ENCODE results near the gene PCMT1. TPM values are rescaled to one million over a fixed set of nuclear protein-coding genes. Genes with fewer than 3 reads are reported as not detected.

Gene PCMT1
- total RNA-seq, 1 experiment from 2014 or later = 118 TPM

DNA sequence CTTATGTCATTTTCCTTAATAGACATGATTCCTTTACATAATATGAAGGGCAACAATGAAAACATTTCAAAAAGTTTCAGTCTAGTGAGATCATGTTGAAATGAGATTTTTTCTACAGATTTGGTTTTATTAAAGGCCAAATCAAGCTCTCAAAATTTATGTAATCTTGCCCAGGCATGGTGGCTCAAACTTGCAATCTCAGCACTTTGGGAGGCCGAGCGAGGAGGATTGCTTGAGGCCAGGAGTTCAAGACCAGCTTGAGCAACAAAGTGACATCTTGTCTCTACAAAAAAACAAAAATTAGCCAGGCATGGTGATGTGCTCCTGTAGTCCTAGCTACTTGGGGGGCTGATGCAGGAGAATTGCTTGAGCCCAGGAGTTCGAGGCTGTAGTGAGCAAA lies 63.8 kb downstream of the PCMT1 start:
- Mint-ChIP-seq H3K4me1 (ENCODE audit: low read depth, unreplicated experiment) (no peaks in the 10 kb centered on the region), H3K27me3 (ENCODE audit: insufficient read depth, unreplicated experiment) (no peaks in the 10 kb centered on the region), H3K36me3 (ENCODE audit: insufficient read depth, unreplicated experiment) (peaks cover 27% of the 10 kb centered on the region), H3K4me3 (ENCODE audit: unreplicated experiment) (no peak overlapping the region), H3K27ac (ENCODE audit: unreplicated experiment) (no peak overlapping the region), H3K9me3 (ENCODE audit: unreplicated experiment) (no peaks in the 10 kb centered on the region)
- Histone ChIP-seq H3K36me3 (ENCODE audit: control insufficient read depth, insufficient read depth, low read length) (no peaks in the 10 kb centered on the region), H3K4me3 (ENCODE audit: low read depth, low read length) (no peak overlapping the region), H3K27me3 (replicated peaks; ENCODE audit: control insufficient read depth, insufficient read depth, low read length) (no peaks in the 10 kb centered on the region), H3K4me1 (no peaks in the 10 kb centered on the region), H3K9me3 (no peaks in the 10 kb centered on the region)
- POLR2A ChIA-PET = no interaction called here
- TF ChIP-seq, protein P1, sequence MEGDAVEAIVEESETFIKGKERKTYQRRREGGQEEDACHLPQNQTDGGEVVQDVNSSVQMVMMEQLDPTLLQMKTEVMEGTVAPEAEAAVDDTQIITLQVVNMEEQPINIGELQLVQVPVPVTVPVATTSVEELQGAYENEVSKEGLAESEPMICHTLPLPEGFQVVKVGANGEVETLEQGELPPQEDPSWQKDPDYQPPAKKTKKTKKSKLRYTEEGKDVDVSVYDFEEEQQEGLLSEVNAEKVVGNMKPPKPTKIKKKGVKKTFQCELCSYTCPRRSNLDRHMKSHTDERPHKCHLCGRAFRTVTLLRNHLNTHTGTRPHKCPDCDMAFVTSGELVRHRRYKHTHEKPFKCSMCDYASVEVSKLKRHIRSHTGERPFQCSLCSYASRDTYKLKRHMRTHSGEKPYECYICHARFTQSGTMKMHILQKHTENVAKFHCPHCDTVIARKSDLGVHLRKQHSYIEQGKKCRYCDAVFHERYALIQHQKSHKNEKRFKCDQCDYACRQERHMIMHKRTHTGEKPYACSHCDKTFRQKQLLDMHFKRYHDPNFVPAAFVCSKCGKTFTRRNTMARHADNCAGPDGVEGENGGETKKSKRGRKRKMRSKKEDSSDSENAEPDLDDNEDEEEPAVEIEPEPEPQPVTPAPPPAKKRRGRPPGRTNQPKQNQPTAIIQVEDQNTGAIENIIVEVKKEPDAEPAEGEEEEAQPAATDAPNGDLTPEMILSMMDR (IDR thresholded peaks at IDR 0.05; ENCODE audit: insufficient read depth in 1 of 2, low read depth in 1 of 2, low read length in 1 of 2, severe bottlenecking in 1 of 2, unreplicated experiment in 1 of 2) = no peak
- no TSS peak for BruUV-seq (replicated peaks)
- CTCF ChIA-PET = no interaction called here
- intact Hi-C loops (cut with micrococcal nuclease; ENCODE audit: unreplicated experiment) = no loop called here
- no peak for DNase-seq

DNA sequence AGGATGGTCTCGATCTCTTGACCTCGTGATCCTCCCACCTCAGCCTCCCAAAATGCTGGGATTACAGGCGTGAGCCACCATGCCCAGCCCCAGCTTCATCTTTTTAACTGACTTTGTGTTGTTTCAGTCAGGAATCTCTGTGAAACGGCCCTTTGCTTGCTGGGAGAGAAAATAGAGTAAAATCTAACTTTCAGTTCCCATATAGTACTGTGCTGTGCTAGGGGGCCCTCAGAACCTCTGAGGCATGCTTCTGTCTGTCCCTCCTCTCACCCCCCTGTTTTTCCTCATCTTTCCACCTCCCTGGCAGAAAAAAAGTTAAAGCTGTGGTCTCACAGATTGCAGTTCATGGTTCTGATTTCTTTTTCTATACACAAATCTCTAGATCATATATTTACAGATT lies 66.2 kb downstream of the PCMT1 start:
- H3K4me3 Mint-ChIP-seq (ENCODE audit: unreplicated experiment) = no peak overlapping the region

DNA sequence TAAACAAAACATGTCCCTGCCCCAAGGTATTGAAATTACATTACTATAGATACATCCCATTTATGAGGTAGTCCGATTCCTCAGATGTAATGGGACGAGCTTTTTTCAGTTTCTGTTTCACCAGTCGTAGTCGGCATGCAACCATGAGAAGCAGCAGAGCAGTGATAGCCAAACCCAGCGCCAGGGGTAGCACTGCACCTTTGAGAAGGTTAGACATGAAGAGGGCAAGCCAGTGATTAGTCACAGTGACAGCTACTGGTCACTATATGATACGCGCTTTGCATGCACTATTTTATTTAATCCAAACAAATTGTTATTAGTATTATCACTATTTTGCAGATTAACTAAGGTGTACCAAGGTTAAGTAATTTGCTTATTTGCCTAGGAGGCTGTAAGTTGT lies 71.0 kb downstream of the PCMT1 start:
- H3K27me3 Mint-ChIP-seq (ENCODE audit: insufficient read depth, unreplicated experiment) = no peaks in the 10 kb centered on the region
- no peaks in the 10 kb centered on the region for H3K36me3 Mint-ChIP-seq (ENCODE audit: insufficient read depth, unreplicated experiment)
- H3K4me1 ChIP-seq = no peaks in the 10 kb centered on the region
- H3K9me3 Mint-ChIP-seq (ENCODE audit: unreplicated experiment) = no peaks in the 10 kb centered on the region
- ChIA-PET CTCF (no interaction called here), POLR2A (no interaction called here)
- H3K4me3 Mint-ChIP-seq (ENCODE audit: unreplicated experiment) = no peak overlapping the region
- intact Hi-C loops (cut with micrococcal nuclease; ENCODE audit: unreplicated experiment) = loop anchor here (5.0 kb wide), 1 partner anchor 98 kb away; no protein-coding TSS in a partner anchor
- H3K36me3 ChIP-seq (ENCODE audit: control insufficient read depth, insufficient read depth, low read length) = no peaks in the 10 kb centered on the region
- TF ChIP-seq, protein P1 (IDR thresholded peaks at IDR 0.05; ENCODE audit: insufficient read depth in 1 of 2, low read depth in 1 of 2, low read length in 1 of 2, severe bottlenecking in 1 of 2, unreplicated experiment in 1 of 2) = no peak
- peaks cover 6% of the 10 kb centered on the region for H3K4me1 Mint-ChIP-seq (ENCODE audit: low read depth, unreplicated experiment)
- H3K9me3 ChIP-seq = no peaks in the 10 kb centered on the region
- H3K4me3 ChIP-seq (ENCODE audit: low read depth, low read length) = no peak overlapping the region
- BruUV-seq (replicated peaks) = no TSS peak
- DNase-seq = no peak
- no peaks in the 10 kb centered on the region for H3K27me3 ChIP-seq (replicated peaks; ENCODE audit: control insufficient read depth, insufficient read depth, low read length)
- no peak overlapping the region for H3K27ac Mint-ChIP-seq (ENCODE audit: unreplicated experiment)

More for the DNA sequence above, 66.2 kb downstream of the PCMT1 start:
- CTCF ChIA-PET = interaction anchor here (0.6 kb wide), 1 partner anchor 253 kb away, joined by 3 read pairs; no protein-coding TSS in a partner anchor
- peaks cover 13% of the 10 kb centered on the region for H3K36me3 Mint-ChIP-seq (ENCODE audit: insufficient read depth, unreplicated experiment)
- no peak for DNase-seq
- H3K27me3 ChIP-seq (replicated peaks; ENCODE audit: control insufficient read depth, insufficient read depth, low read length) = no peaks in the 10 kb centered on the region
- no peak overlapping the region for H3K27ac Mint-ChIP-seq (ENCODE audit: unreplicated experiment)
- H3K9me3 ChIP-seq = no peaks in the 10 kb centered on the region
- H3K4me3 ChIP-seq (ENCODE audit: low read depth, low read length) = no peak overlapping the region
- H3K36me3 ChIP-seq (ENCODE audit: control insufficient read depth, insufficient read depth, low read length) = no peaks in the 10 kb centered on the region
- intact Hi-C loops (cut with micrococcal nuclease; ENCODE audit: unreplicated experiment) = no loop called here
- H3K27me3 Mint-ChIP-seq (ENCODE audit: insufficient read depth, unreplicated experiment) = no peaks in the 10 kb centered on the region
- POLR2A ChIA-PET = no interaction called here
- no peaks in the 10 kb centered on the region for H3K4me1 Mint-ChIP-seq (ENCODE audit: low read depth, unreplicated experiment)
- H3K9me3 Mint-ChIP-seq (ENCODE audit: unreplicated experiment) = no peaks in the 10 kb centered on the region
- no TSS peak for BruUV-seq (replicated peaks)
- TF ChIP-seq, protein P1 (IDR thresholded peaks at IDR 0.05; ENCODE audit: insufficient read depth in 1 of 2, low read depth in 1 of 2, low read length in 1 of 2, severe bottlenecking in 1 of 2, unreplicated experiment in 1 of 2) = no peak
- H3K4me1 ChIP-seq = no peaks in the 10 kb centered on the region

All from Caco-2 (cell line).